Adrenal gland (tissue), 5 donors: ENCODE results near the gene NBAS.

Experiments
- CTCF ChIP-seq, 6 experiments: fragments of 450-650 bp in 4 of 6; fragments of 200-600 bp in 2 of 6; sonication (generic) in 1 of 6; IDR thresholded peaks; 1 replicate in 5 of 6; 2 replicates in 1 of 6; pipeline versions ENCODE4 v1.5.1 to v1.8.0; 2016 to 2021; ENCODE audit warnings: antibody characterized with exemption in 6 of 6, mild to moderate bottlenecking in 2 of 6, moderate library complexity in 1 of 6
- POLR2A ChIP-seq, 2 donors: fragments of 450-650 bp; IDR thresholded peaks; one replicate each; pipeline ENCODE4 v1.6.1; 2017; ENCODE audit warnings: antibody characterized with exemption in 2 of 2, mild to moderate bottlenecking in 2 of 2, moderate library complexity in 1 of 2
- donor health status: DM: no; HTN: no; CAD: no.

GRCh38 chr2:15145919-15146318, 415.2 kb downstream of the NBAS start:
- no peak for TF ChIP-seq CTCF (IDR thresholded peaks at IDR 0.05)
- no peak for TF ChIP-seq POLR2A (IDR thresholded peaks at IDR 0.05)
